Bronchial epithelial cell (primary cell): ENCODE measurements around the gene ANKRD16. TPM values are rescaled to one million over a fixed set of nuclear protein-coding genes. Genes with fewer than 3 reads are reported as not detected.

Source experiments
- DNase-seq: peaks from one replicate; pipeline ENCODE4 v3.0.0-alpha.2; 2010; ENCODE audit warnings: low read depth
- FAIRE-seq: peaks from 2 replicates; lab custom pipeline; 2011; peaks lifted over from hg19 to GRCh38; lab: Jason Lieb, UNC
- H3K27me3 ChIP-seq: 2 replicates; pipeline ENCODE4 v1.5.1; 2011; ENCODE audit warnings: low read length; ENCODE audit not compliant: control insufficient read depth, insufficient read depth
- H3K36me3 ChIP-seq: 2 replicates; pipeline ENCODE4 v1.5.1; 2011; ENCODE audit warnings: low read length; ENCODE audit not compliant: control insufficient read depth, insufficient read depth
- H3K4me3 ChIP-seq: 2 replicates; pipeline ENCODE4 v1.5.1; 2011; ENCODE audit warnings: mild to moderate bottlenecking, low read depth, low read length, control low read depth
- CTCF ChIP-seq: IDR thresholded peaks from 2 replicates; pipeline ENCODE4 v1.5.1; 2011; ENCODE audit warnings: mild to moderate bottlenecking, moderate library complexity, low read length, control low read depth, inconsistent platforms; ENCODE audit not compliant: insufficient read depth, severe bottlenecking
- total RNA-seq: library from RNA; depleted of rRNA; stranded (reverse); fragments of >200 nt; gene quantifications from 2 replicates; pipeline ENCODE4 v1.2.1, GENCODE V29; 2014

Gene ANKRD16
- 5.2 and 5.3 TPM in 2 replicates for total RNA-seq

GRCh38 chr10:5889624-5890451, at the start of gene ANKRD16, which contains the start of gene FBH1:
Gene ANKRD16 (minus strand): TSS chr10:5889893. CDS start chr10:5889354, 539 bp downstream.
Gene FBH1 (plus strand): TSS chr10:5890243. CDS start chr10:5890346, 103 bp downstream.
- DNase-seq, result peak; percentile 88
- TF ChIP-seq CTCF, result no peak
- Histone ChIP-seq H3K36me3 (peaks cover 5% of the 10 kb centered on the region), H3K4me3 (peak within 1 kb of the TSS; percentile 66), H3K27me3 (no peaks in the 10 kb centered on the region)
- no peak for FAIRE-seq

GRCh38 chr10:5938291-5938690, 48.6 kb upstream of the ANKRD16 start:
- H3K36me3 ChIP-seq, result peaks cover 10% of the 10 kb centered on the region
- FAIRE-seq (no peak), DNase-seq (no peak)
- no peak overlapping the region for H3K4me3 ChIP-seq
- no peak for TF ChIP-seq CTCF
- H3K27me3 ChIP-seq, result no peaks in the 10 kb centered on the region

- TF ChIP-seq CTCF, result no peak
- DNase-seq (no peak), FAIRE-seq (no peak)
- H3K27me3 ChIP-seq, result no peaks in the 10 kb centered on the region
- no peak overlapping the region for H3K4me3 ChIP-seq
- H3K36me3 ChIP-seq, result peaks cover 13% of the 10 kb centered on the region
Measured at GRCh38 chr10:5937016-5937415, 47.3 kb upstream of the ANKRD16 start.

- TF ChIP-seq CTCF, result no peak
- Histone ChIP-seq H3K4me3 (no peak overlapping the region), H3K27me3 (no peaks in the 10 kb centered on the region), H3K36me3 (peaks cover 13% of the 10 kb centered on the region)
- DNase-seq, result no peak
- FAIRE-seq, result peak; percentile 73
Measured at GRCh38 chr10:5935628-5936027, 45.9 kb upstream of the ANKRD16 start.

GRCh38 chr10:5933909-5934546, 44.3 kb upstream of the ANKRD16 start:
- no peak for FAIRE-seq
- Histone ChIP-seq H3K4me3 (no peak overlapping the region), H3K36me3 (peaks cover 16% of the 10 kb centered on the region), H3K27me3 (no peaks in the 10 kb centered on the region)
- DNase-seq, result no peak
- no peak for TF ChIP-seq CTCF
